Uterus (tissue), 4 donors: ENCODE measurements around the gene VIPR2. TPM values are rescaled to one million over a fixed set of nuclear protein-coding genes. Genes with fewer than 3 reads are reported as not detected.

Experiments
- DNase-seq, 2 donors: peaks; one replicate each; pipeline ENCODE4 v3.0.0-alpha.2; 2019 to 2020
- H3K27ac ChIP-seq, 2 donors: fragments of 200-600 bp; sonication (generic); 1 replicate in 1 of 2; 2 replicates in 1 of 2; pipeline ENCODE4 v1.5.1; 2016 to 2018
- H3K27me3 ChIP-seq, 2 donors: fragments of 200-600 bp; sonication (generic); one replicate each; pipeline ENCODE4 v1.5.1; 2018 to 2019; ENCODE audit warnings: control low read depth in 1 of 2
- H3K36me3 ChIP-seq, 2 donors: fragments of 200-600 bp; sonication (generic); one replicate each; pipeline ENCODE4 v1.5.1; 2019; ENCODE audit warnings: control low read depth in 1 of 2
- H3K4me1 ChIP-seq, 2 donors: fragments of 200-600 bp; sonication (generic); one replicate each; pipeline ENCODE4 v1.5.1; 2018 to 2019; ENCODE audit warnings: control low read depth in 1 of 2
- H3K4me3 ChIP-seq, 2 donors: fragments of 200-600 bp; sonication (generic); 1 replicate in 1 of 2; 2 replicates in 1 of 2; pipeline ENCODE4 v1.5.1; 2018 to 2019; ENCODE audit warnings: mild to moderate bottlenecking in 1 of 2
- H3K9me3 ChIP-seq, 2 donors: fragments of 200-600 bp; sonication (generic); one replicate each; pipeline ENCODE4 v1.5.1; 2019; ENCODE audit warnings: control low read depth in 1 of 2
- POLR2A ChIP-seq, 2 donors: fragments of 450-650 bp; IDR thresholded peaks; one replicate each; pipeline ENCODE4 v1.6.1; 2016; ENCODE audit warnings: antibody characterized with exemption in 2 of 2, mild to moderate bottlenecking in 1 of 2, moderate library complexity in 1 of 2
- intact Hi-C: fragments of 100-400 bp; cut with DNase I; formaldehyde crosslinking; loops from one replicate; pipeline ENCODE4 v1.15.1; 2023; ENCODE audit warnings: low total_unique reads
- total RNA-seq, 4 donors: library from RNA; depleted of rRNA in 3 of 4; stranded (reverse); fragments of >200 nt in 3 of 4; gene quantifications; one replicate each; pipeline versions ENCODE4 v1.1.0 to v1.2.4, GENCODE V29; 2014 to 2023
- TF ChIP-seq, protein P1 (sequence below), 4 experiments: fragments of 200-600 bp in 2 of 4; fragments of 450-650 bp in 2 of 4; sonication (generic) in 2 of 4; IDR thresholded peaks; one replicate each; pipeline ENCODE4 v1.5.1; 2016 to 2019; ENCODE audit warnings: antibody characterized with exemption in 4 of 4, mild to moderate bottlenecking in 2 of 4, moderate library complexity in 1 of 4
- donor health status: DM: yes; HTN: yes; CAD: no.

VIPR2 gene
- total RNA-seq, 4 donors from 2014 or later = 3.1 to 9.8 (median 4.5) TPM

DNA sequence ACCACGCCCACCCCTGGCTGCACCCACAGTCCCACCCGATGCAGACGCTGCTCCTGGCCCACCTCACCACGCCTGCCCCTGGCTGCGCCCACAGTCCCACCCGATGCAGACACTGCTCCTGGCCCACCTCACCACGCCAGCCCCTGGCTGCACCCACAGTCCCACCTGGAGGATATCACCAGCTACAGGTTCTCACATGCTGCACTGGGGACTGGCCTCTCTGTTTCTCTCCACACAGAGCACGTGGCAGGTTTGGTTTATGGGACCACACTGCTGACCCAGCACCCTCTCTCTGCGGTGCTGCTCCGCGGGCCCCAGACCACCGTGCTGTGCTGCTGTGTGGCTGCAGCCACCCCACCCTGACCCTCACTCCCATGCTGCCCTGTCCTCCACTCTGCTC lies 120.9 kb downstream of the VIPR2 start:
- no peaks in the 10 kb centered on the region for H3K9me3 ChIP-seq
- no peak overlapping the region for H3K4me3 ChIP-seq
- H3K36me3 ChIP-seq = no peaks in the 10 kb centered on the region
- TF ChIP-seq, protein P1, sequence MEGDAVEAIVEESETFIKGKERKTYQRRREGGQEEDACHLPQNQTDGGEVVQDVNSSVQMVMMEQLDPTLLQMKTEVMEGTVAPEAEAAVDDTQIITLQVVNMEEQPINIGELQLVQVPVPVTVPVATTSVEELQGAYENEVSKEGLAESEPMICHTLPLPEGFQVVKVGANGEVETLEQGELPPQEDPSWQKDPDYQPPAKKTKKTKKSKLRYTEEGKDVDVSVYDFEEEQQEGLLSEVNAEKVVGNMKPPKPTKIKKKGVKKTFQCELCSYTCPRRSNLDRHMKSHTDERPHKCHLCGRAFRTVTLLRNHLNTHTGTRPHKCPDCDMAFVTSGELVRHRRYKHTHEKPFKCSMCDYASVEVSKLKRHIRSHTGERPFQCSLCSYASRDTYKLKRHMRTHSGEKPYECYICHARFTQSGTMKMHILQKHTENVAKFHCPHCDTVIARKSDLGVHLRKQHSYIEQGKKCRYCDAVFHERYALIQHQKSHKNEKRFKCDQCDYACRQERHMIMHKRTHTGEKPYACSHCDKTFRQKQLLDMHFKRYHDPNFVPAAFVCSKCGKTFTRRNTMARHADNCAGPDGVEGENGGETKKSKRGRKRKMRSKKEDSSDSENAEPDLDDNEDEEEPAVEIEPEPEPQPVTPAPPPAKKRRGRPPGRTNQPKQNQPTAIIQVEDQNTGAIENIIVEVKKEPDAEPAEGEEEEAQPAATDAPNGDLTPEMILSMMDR (IDR thresholded peaks at IDR 0.05) = no peak
- TF ChIP-seq POLR2A (IDR thresholded peaks at IDR 0.05) = no peak
- H3K4me1 ChIP-seq = no peaks in the 10 kb centered on the region
- no peaks in the 10 kb centered on the region for H3K27me3 ChIP-seq
- H3K27ac ChIP-seq = no peak overlapping the region
- intact Hi-C loops = no loop called here
- peak in 1 of 2 donors; percentile 3 for DNase-seq

DNA sequence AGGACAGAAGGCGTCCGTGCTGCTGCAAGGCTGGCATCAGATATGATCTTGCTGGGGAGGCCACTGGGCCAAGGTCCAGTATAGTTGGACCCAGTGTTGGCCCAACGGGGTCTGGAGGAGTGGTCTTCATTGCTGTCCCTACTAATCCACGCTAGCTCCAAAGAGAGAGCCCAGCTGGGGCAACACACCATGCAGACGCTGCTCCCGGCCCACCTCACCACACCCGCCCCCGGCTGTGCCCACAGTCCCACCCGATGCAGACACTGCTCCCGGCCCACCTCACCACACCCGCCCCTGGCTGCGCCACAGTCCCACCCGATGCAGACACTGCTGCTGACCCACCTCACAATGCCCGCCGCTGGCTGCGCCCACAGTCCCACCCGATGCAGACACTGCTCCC lies 121.5 kb downstream of the VIPR2 start:
- intact Hi-C loops = no loop called here
- Histone ChIP-seq H3K27ac (no peak overlapping the region), H3K4me1 (no peaks in the 10 kb centered on the region), H3K4me3 (no peak overlapping the region), H3K36me3 (no peaks in the 10 kb centered on the region), H3K9me3 (no peaks in the 10 kb centered on the region), H3K27me3 (no peaks in the 10 kb centered on the region)
- peak in 1 of 2 donors; percentile 5 for DNase-seq
- no peak for TF ChIP-seq POLR2A (IDR thresholded peaks at IDR 0.05)
- TF ChIP-seq, protein P1 (IDR thresholded peaks at IDR 0.05) = no peak

GRCh38 chr7:159022238-159022993 lies 122.3 kb downstream of the VIPR2 start:
- intact Hi-C loops = no loop called here
- Histone ChIP-seq H3K27ac (no peak overlapping the region), H3K27me3 (no peaks in the 10 kb centered on the region), H3K4me1 (no peaks in the 10 kb centered on the region), H3K4me3 (no peak overlapping the region), H3K9me3 (no peaks in the 10 kb centered on the region), H3K36me3 (no peaks in the 10 kb centered on the region)
- DNase-seq = no peak
- TF ChIP-seq, protein P1 (IDR thresholded peaks at IDR 0.05) = no peak
- no peak for TF ChIP-seq POLR2A (IDR thresholded peaks at IDR 0.05)

- no peaks in the 10 kb centered on the region for H3K9me3 ChIP-seq
- no peaks in the 10 kb centered on the region for H3K4me1 ChIP-seq
- no peak for TF ChIP-seq POLR2A (IDR thresholded peaks at IDR 0.05)
- TF ChIP-seq, protein P1 (IDR thresholded peaks at IDR 0.05) = no peak
- DNase-seq = no peak
- H3K27me3 ChIP-seq = no peaks in the 10 kb centered on the region
- intact Hi-C loops = no loop called here
- H3K36me3 ChIP-seq = no peaks in the 10 kb centered on the region
- H3K27ac ChIP-seq = no peak overlapping the region
- H3K4me3 ChIP-seq = no peak overlapping the region
These were observed 123.7 kb downstream of the VIPR2 start for GRCh38 chr7:159020987-159021386.

- Histone ChIP-seq H3K4me3 (no peak overlapping the region), H3K27ac (no peak overlapping the region), H3K9me3 (no peaks in the 10 kb centered on the region), H3K4me1 (peaks cover 0 to 13% of the 10 kb centered on the region in 2 donors), H3K36me3 (no peaks in the 10 kb centered on the region), H3K27me3 (no peaks in the 10 kb centered on the region)
- no peak for DNase-seq
- TF ChIP-seq, protein P1 (IDR thresholded peaks at IDR 0.05) = no peak
- TF ChIP-seq POLR2A (IDR thresholded peaks at IDR 0.05) = no peak
- intact Hi-C loops = no loop called here
These were observed 125.6 kb downstream of the VIPR2 start for GRCh38 chr7:159019111-159019510.
